Measurements from ENCODE around the gene LITAF. TPM values are rescaled to one million over a fixed set of nuclear protein-coding genes. Genes with fewer than 3 reads are reported as not detected.
"Not testable (repeated sequence)": the region's sequence is repeated elsewhere in the genome, so short reads cannot be mapped to it uniquely, and the experiment has no call there.

Gene LITAF
- total RNA-seq, 2 donors from 2014 or later, result 66.0 to 82.9 TPM

GRCh38 chr16:11506741-11507305 lies 79.9 kb downstream of the LITAF start:
- Mint-ChIP-seq H3K27ac (no peak overlapping the region), H3K36me3 (ENCODE audit: low read depth) (no peaks in the 10 kb centered on the region), H3K9me3 (no peaks in the 10 kb centered on the region), H3K4me3 (no peak overlapping the region), H3K27me3 (no peaks in the 10 kb centered on the region), H3K4me1 (no peaks in the 10 kb centered on the region)
- no peak for ATAC-seq (replicated peaks)

GRCh38 chr16:11504261-11504660 lies 82.5 kb downstream of the LITAF start:
- not testable (repeated sequence) for H3K4me1 Mint-ChIP-seq; H3K27ac Mint-ChIP-seq; H3K9me3 Mint-ChIP-seq; H3K4me3 Mint-ChIP-seq; H3K27me3 Mint-ChIP-seq; H3K36me3 Mint-ChIP-seq (ENCODE audit: low read depth); ATAC-seq (replicated peaks)

- H3K27ac Mint-ChIP-seq, result no peak overlapping the region
- H3K4me3 Mint-ChIP-seq, result no peak overlapping the region
- ATAC-seq (replicated peaks), result no peak
- H3K27me3 Mint-ChIP-seq, result no peaks in the 10 kb centered on the region
- no peaks in the 10 kb centered on the region for H3K9me3 Mint-ChIP-seq
- H3K36me3 Mint-ChIP-seq (ENCODE audit: low read depth), result no peaks in the 10 kb centered on the region
- H3K4me1 Mint-ChIP-seq, result no peaks in the 10 kb centered on the region
Observed at GRCh38 chr16:11503566-11503965, 83.2 kb downstream of the LITAF start.

GRCh38 chr16:11502239-11502638 lies 84.5 kb downstream of the LITAF start:
- no peaks in the 10 kb centered on the region for H3K9me3 Mint-ChIP-seq
- H3K4me3 Mint-ChIP-seq, result no peak overlapping the region
- H3K27ac Mint-ChIP-seq, result no peak overlapping the region
- no peaks in the 10 kb centered on the region for H3K36me3 Mint-ChIP-seq (ENCODE audit: low read depth)
- no peak for ATAC-seq (replicated peaks)
- peaks cover 5% of the 10 kb centered on the region for H3K4me1 Mint-ChIP-seq
- no peaks in the 10 kb centered on the region for H3K27me3 Mint-ChIP-seq

GRCh38 chr16:11501632-11502031 lies 85.1 kb downstream of the LITAF start:
- no peaks in the 10 kb centered on the region for H3K9me3 Mint-ChIP-seq
- no peak for ATAC-seq (replicated peaks)
- no peak overlapping the region for H3K27ac Mint-ChIP-seq
- no peak overlapping the region for H3K4me3 Mint-ChIP-seq
- no peaks in the 10 kb centered on the region for H3K36me3 Mint-ChIP-seq (ENCODE audit: low read depth)
- peaks cover 5% of the 10 kb centered on the region for H3K4me1 Mint-ChIP-seq
- H3K27me3 Mint-ChIP-seq, result no peaks in the 10 kb centered on the region

- H3K4me1 Mint-ChIP-seq, result peaks cover 5% of the 10 kb centered on the region
- H3K9me3 Mint-ChIP-seq, result no peaks in the 10 kb centered on the region
- ATAC-seq (replicated peaks), result no peak
- no peaks in the 10 kb centered on the region for H3K27me3 Mint-ChIP-seq
- no peak overlapping the region for H3K4me3 Mint-ChIP-seq
- H3K36me3 Mint-ChIP-seq (ENCODE audit: low read depth), result no peaks in the 10 kb centered on the region
- no peak overlapping the region for H3K27ac Mint-ChIP-seq
Observed at GRCh38 chr16:11500700-11501346, 85.9 kb downstream of the LITAF start.

GRCh38 chr16:11499295-11500089 lies 87.2 kb downstream of the LITAF start:
- ATAC-seq (replicated peaks), result no peak
- Mint-ChIP-seq H3K9me3 (no peaks in the 10 kb centered on the region), H3K27me3 (no peaks in the 10 kb centered on the region), H3K36me3 (ENCODE audit: low read depth) (no peaks in the 10 kb centered on the region), H3K27ac (peak overlapping the region; percentile 25), H3K4me1 (peaks cover 5% of the 10 kb centered on the region), H3K4me3 (no peak overlapping the region)

- Mint-ChIP-seq H3K27me3 (no peaks in the 10 kb centered on the region), H3K4me3 (no peak overlapping the region), H3K9me3 (no peaks in the 10 kb centered on the region), H3K36me3 (ENCODE audit: low read depth) (no peaks in the 10 kb centered on the region), H3K27ac (no peak overlapping the region), H3K4me1 (peaks cover 5% of the 10 kb centered on the region)
- no peak for ATAC-seq (replicated peaks)
Observed at GRCh38 chr16:11498683-11499082, 88.0 kb downstream of the LITAF start.

- H3K36me3 Mint-ChIP-seq (ENCODE audit: low read depth), result no peaks in the 10 kb centered on the region
- no peak overlapping the region for H3K4me3 Mint-ChIP-seq
- peaks cover 7% of the 10 kb centered on the region for H3K4me1 Mint-ChIP-seq
- no peaks in the 10 kb centered on the region for H3K27me3 Mint-ChIP-seq
- peak overlapping the region; percentile 68 for H3K27ac Mint-ChIP-seq
- H3K9me3 Mint-ChIP-seq, result no peaks in the 10 kb centered on the region
- no peak for ATAC-seq (replicated peaks)
Observed at GRCh38 chr16:11497851-11498289, 88.8 kb downstream of the LITAF start.

Other genes starting within 250 kb of the LITAF start
- 10 to 100 TPM; 31.6 to 34.3 TPM for gene RMI2, start 241.5 kb downstream of the LITAF start, total RNA-seq
- 1 to 10 TPM; 3.3 to 4.9 TPM for gene SNN, start 81.5 kb upstream of the LITAF start, total RNA-seq
- 10 to 100 TPM; 33.8 to 38.6 TPM for gene TXNDC11, start 155.9 kb upstream of the LITAF start, total RNA-seq
- 100 to 1,000 TPM in 1 of 2 donors, 10 to 100 TPM in 1; 67.6 to 144 TPM for gene ZC3H7A, start 210.3 kb upstream of the LITAF start, total RNA-seq